ENCODE measurements around the gene LCP2.

The LCP2 gene

GRCh38 chr5:170296935-170297588, 515 bp downstream of the LCP2 start:
- H3K4me1 ChIP-seq (ENCODE audit: insufficient read depth, low read length): peaks cover 69% of the 10 kb centered on the region
- H3K79me2 ChIP-seq (ENCODE audit: insufficient read depth, low read length): peaks cover 67% of the 10 kb centered on the region
- peak overlapping the region; percentile 95 for H3K27ac ChIP-seq (ENCODE audit: low read length)
- peak overlapping the region; percentile 57 for H2AFZ ChIP-seq (ENCODE audit: low read depth, low read length)
- TF ChIP-seq CTCF (IDR thresholded peaks at IDR 0.05; ENCODE audit: borderline replicate concordance, extremely low read depth, low read length, poor library complexity, severe bottlenecking): no peak
- no peak for TF ChIP-seq EZH2 (IDR thresholded peaks at IDR 0.05; ENCODE audit: borderline replicate concordance, low read depth, low read length, severe bottlenecking)
- H3K4me3 ChIP-seq (ENCODE audit: low read depth in 1 of 2, low read length in 2 of 2): peak overlapping the region; percentile 46 to 71
- DNase-seq (peak; percentile 38), ATAC-seq (ENCODE audit: insufficient read depth, low read depth) (peak; percentile 47)
- no peaks in the 10 kb centered on the region for H3K9me3 ChIP-seq (ENCODE audit: insufficient read depth, low read length, severe bottlenecking)
- peaks cover 20% of the 10 kb centered on the region for H4K20me1 ChIP-seq (ENCODE audit: insufficient read depth, low read length)
- no peaks in the 10 kb centered on the region for H3K27me3 ChIP-seq (ENCODE audit: insufficient read depth, low read length, poor library complexity)
- peak overlapping the region; percentile 78 for H3K4me2 ChIP-seq (ENCODE audit: insufficient read depth, low read length)
- H3K9ac ChIP-seq (ENCODE audit: low read depth, low read length): peak overlapping the region; percentile 74
- peaks cover 37% of the 10 kb centered on the region for H3K36me3 ChIP-seq (ENCODE audit: insufficient read depth, low read length)

GRCh38 chr5:170296036-170296934, 1.3 kb downstream of the LCP2 start:
- H3K4me2 ChIP-seq (ENCODE audit: insufficient read depth, low read length): peak overlapping the region; percentile 78

GRCh38 chr5:170294556-170294955, 3.0 kb downstream of the LCP2 start:
- Histone ChIP-seq H2AFZ (ENCODE audit: low read depth, low read length) (no peak overlapping the region), H3K79me2 (ENCODE audit: insufficient read depth, low read length) (peaks cover 92% of the 10 kb centered on the region), H3K36me3 (ENCODE audit: insufficient read depth, low read length) (peaks cover 60% of the 10 kb centered on the region), H3K4me1 (ENCODE audit: insufficient read depth, low read length) (peaks cover 70% of the 10 kb centered on the region), H3K9me3 (ENCODE audit: insufficient read depth, low read length, severe bottlenecking) (no peaks in the 10 kb centered on the region), H3K27ac (ENCODE audit: low read length) (peak overlapping the region; percentile 95), H3K27me3 (ENCODE audit: insufficient read depth, low read length, poor library complexity) (no peaks in the 10 kb centered on the region), H3K9ac (ENCODE audit: low read depth, low read length) (peak overlapping the region; percentile 74), H3K4me3 (ENCODE audit: low read depth in 1 of 2, low read length in 2 of 2) (peak overlapping the region in 1 of 2 experiments; percentile 71; a peak in 2 of 4 replicates), H4K20me1 (ENCODE audit: insufficient read depth, low read length) (peaks cover 33% of the 10 kb centered on the region), H3K4me2 (ENCODE audit: insufficient read depth, low read length) (peak overlapping the region; percentile 78)
- no peak for TF ChIP-seq EZH2 (IDR thresholded peaks at IDR 0.05; ENCODE audit: borderline replicate concordance, low read depth, low read length, severe bottlenecking)
- TF ChIP-seq CTCF (IDR thresholded peaks at IDR 0.05; ENCODE audit: borderline replicate concordance, extremely low read depth, low read length, poor library complexity, severe bottlenecking): no peak
- DNase-seq: no peak
- no peak for ATAC-seq (ENCODE audit: insufficient read depth, low read depth)

More at GRCh38 chr5:170296036-170296934, 1.3 kb downstream of the LCP2 start:
- no peaks in the 10 kb centered on the region for H3K27me3 ChIP-seq (ENCODE audit: insufficient read depth, low read length, poor library complexity)
- peaks cover 75% of the 10 kb centered on the region for H3K79me2 ChIP-seq (ENCODE audit: insufficient read depth, low read length)
- peak overlapping the region; percentile 74 for H3K9ac ChIP-seq (ENCODE audit: low read depth, low read length)
- no peak for DNase-seq
- peak overlapping the region; percentile 95 for H3K27ac ChIP-seq (ENCODE audit: low read length)
- peak; percentile 14 for TF ChIP-seq CTCF (IDR thresholded peaks at IDR 0.05; ENCODE audit: borderline replicate concordance, extremely low read depth, low read length, poor library complexity, severe bottlenecking)
- TF ChIP-seq EZH2 (IDR thresholded peaks at IDR 0.05; ENCODE audit: borderline replicate concordance, low read depth, low read length, severe bottlenecking): no peak
- peak overlapping the region; percentile 57; the same call in 1 of the 2 replicates for H2AFZ ChIP-seq (ENCODE audit: low read depth, low read length)
- peaks cover 44% of the 10 kb centered on the region for H3K36me3 ChIP-seq (ENCODE audit: insufficient read depth, low read length)
- H3K4me3 ChIP-seq (ENCODE audit: low read depth in 1 of 2, low read length in 2 of 2): peak overlapping the region; percentile 46 to 71
- H3K4me1 ChIP-seq (ENCODE audit: insufficient read depth, low read length): peaks cover 67% of the 10 kb centered on the region
- no peaks in the 10 kb centered on the region for H3K9me3 ChIP-seq (ENCODE audit: insufficient read depth, low read length, severe bottlenecking)
- peaks cover 24% of the 10 kb centered on the region for H4K20me1 ChIP-seq (ENCODE audit: insufficient read depth, low read length)
- no peak for ATAC-seq (ENCODE audit: insufficient read depth, low read depth)

All from DND-41 (cell line).